HG03432 (cell line): Measurements from ENCODE around the gene PIF1.
"Not testable (repeated sequence)": the region's sequence is repeated elsewhere in the genome, so short reads cannot be mapped to it uniquely, and the experiment has no call there.

Source experiments
- ATAC-seq: cut with Tn5 transposase; IDR thresholded peaks from one replicate; pipeline ENCODE4 v1.9.1; 2021; ENCODE audit warnings: mild to moderate bottlenecking, moderate library complexity; ENCODE audit not compliant: unreplicated experiment

PIF1 gene

DNA sequence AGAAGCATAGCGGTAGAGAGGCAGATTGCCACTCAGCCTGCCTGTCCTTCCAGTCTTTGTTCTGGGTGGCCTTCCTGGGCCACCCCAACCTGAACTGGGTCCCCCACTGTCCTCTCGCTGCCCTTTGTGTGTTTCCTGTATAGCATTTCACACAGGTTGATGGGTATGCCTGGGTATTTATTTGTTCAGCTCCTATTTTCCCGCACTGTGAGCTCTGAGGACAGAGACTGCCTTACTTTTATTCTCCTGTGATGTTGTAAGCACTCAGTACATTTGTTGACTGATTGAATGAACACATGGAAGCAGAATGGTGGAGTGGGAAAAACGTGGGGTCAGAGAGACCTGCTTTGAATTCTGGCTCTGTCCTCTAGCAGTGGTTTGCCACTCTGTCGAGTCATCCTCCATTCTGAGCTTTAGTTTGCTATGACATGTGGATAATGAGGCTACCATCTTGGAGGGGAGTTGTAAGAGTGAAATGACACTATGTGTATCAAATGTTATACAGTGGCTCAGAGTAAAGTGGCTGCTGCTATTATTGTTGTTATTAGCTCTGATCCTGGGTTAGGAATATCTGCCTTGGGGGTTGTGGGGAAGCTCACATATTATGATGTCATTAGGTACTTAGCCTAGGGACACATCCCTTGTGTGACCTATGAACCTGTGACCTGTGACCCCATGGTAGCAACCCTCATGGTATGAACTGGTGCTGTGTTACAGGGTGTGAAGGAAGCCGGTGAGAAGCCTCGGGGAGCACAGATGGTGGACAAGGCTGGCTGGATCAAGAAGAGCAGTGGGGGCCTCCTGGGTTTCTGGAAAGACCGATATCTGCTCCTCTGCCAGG lies 22.6 kb upstream of the PIF1 start:
- no peak for ATAC-seq

DNA sequence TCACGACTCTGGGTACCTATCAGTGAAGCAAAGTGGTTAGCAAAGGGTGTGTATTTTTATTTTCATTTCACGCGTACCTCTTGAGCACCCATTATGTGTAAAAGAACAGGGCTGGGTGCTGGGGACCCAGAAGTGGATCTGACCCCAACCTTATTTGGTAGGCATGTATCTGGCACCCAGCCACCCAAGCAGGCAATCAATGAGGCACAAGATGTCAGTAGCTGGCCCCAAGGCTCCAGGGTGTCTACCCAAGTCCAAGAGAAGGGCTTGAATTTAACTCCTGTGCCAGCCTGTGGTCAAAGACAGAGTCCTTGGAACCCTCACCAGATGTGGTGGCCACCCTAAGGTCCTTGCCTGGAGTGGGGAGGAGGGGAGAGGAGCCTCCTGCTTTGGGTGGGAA lies 22.0 kb upstream of the PIF1 start:
- ATAC-seq, result no peak

DNA sequence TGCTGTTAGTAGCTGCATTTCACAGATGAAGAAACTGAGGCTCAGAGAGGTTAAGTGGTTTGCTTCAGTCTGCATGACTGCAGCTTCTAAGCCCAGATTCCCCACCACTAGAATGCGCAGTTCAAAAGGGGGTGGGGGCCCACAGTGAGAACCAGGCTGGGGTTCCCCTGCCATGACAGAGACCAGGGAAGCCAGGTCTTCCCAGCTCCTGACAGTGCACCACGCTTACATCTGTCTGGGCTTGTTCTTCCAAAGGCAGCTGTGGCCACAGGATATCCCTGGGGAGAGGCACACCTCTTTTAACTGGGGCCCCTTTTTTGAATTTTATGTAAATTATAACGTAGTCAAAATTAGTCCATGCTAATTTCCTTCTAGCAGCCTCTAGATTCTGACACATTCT lies 21.6 kb upstream of the PIF1 start:
- no peak for ATAC-seq

DNA sequence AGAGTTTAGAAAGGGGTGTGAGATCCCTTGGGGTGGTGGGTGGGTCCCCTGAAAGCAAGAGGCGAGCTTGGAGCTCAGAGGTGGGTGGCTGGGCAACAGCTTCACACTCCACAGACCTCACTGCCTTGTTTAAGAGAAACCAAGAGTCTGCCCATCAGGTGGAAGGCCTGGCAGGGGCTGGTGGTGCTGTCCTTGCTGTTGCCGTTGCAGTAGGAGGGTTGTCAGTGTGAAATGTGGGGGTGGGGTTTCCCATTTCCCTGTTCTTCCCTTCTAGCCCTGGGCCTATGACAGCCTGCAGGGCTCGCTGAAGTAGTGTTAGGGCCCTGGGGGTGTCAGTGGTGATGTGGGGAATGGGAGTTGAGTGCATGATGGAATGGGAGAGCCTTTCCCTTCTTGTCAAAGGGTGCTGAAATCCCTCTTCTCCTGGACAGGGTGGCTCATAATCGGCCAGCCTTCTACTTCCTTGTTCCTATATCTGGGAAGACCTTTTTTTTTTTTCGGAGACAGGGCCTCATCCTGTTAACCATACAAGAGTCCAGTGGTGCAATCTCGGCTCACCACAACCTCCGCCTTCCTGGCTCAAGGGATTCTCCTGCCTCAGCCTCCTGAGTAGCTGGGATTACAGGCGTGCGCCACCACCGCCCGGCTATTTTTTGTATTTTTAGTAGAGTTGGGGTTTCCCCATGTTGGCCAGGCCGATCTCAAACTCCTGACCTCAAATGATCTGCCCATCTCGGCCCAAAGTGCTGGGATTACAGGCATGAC lies 20.6 kb upstream of the PIF1 start:
- ATAC-seq, result no peak

DNA sequence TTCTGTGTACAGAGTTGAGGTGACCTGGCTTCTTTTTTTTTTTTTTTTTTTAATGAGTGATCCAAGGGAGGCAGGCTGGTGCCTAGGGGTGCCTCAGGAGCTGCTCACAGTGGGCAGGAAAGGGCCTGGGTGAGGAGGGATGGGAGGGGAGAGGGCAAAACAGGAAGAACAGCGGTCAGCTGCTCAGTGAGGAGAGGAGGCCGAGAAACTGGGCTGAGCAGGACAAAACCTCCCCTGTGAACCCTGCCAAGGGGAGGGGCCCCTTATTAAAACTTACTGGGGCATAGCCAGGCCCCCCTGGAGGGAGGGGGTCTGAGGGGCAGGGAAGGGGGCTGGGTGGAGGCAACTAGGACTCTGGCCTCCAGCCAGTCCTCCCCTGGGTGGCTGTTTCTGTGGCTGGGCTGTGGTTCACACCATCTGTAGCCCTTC lies 19.8 kb upstream of the PIF1 start:
- no peak for ATAC-seq

DNA sequence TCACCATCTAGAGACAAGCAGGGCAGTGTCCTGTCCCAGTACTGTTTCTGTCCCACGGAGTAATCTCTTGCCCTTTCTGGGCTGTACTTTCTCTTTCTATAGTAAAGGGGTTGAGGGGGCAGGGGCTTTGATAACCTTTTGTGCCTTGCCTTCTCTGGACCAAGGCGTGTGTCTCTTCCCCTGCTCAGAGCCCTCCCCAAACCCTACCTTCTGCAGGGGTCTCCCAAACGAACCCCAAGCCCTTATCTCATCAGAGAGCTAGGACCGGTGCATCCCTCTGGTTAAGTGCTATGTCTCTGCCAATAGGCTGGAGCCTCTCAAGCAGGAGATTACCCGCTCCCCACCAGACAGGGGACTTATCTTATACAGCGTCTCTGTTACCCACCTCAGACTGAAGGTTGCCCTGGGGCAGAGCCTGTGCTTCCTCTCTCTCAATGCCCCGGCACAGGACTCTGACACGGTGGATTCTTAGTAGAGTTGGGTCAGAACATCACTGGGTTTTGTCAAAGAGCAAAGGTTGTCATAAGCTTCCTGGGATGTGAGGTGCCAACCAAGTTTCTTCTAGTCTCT lies 19.2 kb upstream of the PIF1 start:
- ATAC-seq, result no peak

DNA sequence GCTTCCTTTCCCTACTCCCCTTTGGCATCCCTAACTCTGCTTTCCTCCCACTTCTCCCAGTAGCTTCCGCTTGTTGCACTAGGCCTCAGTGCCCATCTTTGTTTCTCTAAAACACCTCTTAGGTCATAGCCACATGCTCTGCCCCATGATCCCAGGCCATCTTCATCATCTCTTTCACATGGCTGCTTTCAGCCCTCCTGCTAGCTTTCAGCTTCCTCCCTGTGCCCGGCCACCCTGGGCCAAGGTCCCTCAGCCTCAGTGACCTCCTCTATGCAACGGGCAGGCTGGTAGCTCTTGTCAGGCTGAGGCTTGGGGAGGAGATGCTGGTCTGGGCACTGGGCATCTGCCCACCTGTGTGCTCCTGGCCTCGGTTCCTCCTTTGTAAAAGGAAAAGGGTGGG lies 18.5 kb upstream of the PIF1 start:
- ATAC-seq, result no peak

DNA sequence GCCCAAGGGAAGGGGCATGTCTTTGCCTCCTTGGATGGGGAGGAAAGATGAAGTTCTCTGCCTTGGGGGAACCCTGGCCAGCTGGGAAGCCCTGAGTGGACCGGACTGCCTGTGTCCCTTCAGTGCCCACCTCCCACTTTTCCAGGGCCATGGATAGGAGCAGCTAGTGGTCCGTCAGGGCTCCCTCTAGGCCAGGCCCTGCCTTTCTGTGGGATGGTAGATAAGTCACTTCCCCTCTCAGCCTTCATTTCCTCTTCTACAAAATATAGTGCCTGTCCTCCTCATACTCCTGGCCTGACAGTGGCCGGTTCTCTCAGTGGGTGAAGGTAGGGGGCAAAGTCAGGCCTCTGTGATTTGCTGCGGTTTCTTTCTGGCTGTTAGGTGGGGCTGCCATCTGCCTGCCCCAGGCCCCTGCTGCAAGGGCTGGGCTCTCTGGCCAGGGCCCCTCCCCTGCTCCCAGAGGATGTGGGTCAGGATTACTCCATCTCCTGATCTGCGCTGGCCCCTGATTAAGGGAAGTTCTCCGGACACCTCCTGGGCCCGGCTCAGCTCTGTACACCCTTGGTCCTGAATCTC lies 17.6 kb upstream of the PIF1 start:
- no peak for ATAC-seq

DNA sequence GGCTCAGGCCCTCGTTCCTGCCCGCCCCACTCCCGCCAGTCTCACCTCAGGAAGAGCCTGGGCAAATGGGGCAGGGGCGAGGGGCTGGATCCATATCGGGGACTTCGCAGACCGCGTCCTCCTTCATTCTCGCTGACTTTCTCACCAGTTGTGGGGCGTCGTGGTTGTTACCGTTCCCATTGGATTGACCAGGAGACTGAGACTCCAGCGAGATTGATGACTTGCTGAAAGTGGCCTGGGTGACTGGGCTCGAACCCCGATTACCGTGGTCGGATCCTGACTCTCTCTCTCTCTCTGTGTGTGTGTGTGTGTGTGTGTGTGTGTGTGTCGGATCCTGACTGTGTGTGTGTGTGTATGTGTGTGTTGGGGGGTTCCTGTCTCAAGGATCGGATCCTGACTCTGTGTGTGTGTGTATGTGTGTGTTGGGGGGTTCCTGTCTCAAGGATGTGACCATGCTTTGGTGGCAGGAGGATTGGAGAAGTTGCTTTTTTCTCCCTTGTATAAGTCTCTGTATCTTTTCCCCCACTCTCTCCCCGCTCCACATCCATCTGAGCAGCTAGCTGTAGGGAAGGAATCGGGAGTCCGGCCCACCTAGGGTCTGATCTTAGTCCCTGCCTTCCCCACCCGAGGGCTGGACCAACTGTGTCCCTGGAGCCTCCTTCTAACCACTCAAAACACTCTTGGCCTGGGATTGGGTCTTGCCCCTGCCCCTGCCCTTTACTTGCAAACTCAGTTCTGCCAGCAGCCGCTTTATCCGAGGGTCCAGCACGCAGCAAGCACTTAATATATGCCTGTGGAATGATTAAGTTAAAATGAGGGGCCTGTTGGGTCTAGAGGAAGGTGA lies 16.9 kb upstream of the PIF1 start:
- no peak for ATAC-seq

DNA sequence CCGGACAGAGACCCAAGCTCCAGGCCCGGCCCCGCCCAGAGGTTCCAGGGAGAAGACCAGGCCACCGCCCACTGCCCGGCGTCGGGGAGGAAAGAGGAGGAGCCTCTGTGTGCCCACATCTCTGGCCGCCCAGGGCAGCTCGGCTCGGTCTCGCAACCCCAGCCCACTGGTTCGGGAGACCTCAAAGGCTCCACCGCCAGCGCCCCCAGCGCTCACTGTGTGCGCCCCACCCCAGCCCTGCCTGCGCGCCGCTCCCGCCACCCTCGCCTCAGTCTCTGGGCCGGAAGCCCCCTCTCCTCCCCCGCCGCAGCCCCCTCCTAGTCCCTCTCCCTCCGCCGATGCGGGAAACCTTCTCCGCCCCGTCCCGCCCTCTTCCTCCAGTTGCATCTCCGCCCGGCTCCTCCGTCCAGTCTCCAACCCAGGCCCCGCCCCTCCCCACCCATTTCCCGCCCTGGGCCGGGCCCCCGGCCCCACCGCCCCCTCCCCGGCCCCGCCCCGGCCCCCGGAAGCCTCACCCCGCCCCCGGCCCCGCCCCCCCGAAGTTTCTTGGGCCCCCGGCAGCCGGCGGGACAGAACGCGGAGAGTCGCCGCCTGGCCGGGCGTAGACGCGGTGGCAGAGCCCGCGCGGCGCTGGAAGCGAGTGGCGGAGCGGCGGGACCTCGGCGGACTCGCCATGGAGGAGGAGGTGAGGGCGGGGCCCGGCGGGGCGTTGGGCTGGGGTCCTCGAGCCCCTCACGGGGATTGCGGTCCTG lies 16.1 kb upstream of the PIF1 start, which contains the start of gene PLEKHO2:
PLEKHO2 (plus strand) TSS at position 572 of the 752 bp plus-strand sequence; CDS start at position 674, 102 bp downstream.
- ATAC-seq, result peak; percentile 67

DNA sequence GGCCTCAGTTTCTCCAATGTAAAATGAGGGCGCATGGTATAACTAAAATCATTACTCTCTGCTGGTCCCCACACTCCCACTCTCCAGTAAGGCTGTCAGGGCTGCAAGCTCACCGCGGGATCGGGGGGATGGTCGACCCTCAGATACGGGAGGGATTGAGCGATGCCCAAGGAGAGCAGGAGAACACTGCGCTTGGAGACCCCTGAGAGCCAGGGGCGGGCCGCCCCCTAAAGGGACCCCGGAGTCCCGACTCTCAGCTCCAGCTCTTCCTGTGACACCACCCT lies 15.6 kb upstream of the PIF1 start:
- ATAC-seq, result no peak

DNA sequence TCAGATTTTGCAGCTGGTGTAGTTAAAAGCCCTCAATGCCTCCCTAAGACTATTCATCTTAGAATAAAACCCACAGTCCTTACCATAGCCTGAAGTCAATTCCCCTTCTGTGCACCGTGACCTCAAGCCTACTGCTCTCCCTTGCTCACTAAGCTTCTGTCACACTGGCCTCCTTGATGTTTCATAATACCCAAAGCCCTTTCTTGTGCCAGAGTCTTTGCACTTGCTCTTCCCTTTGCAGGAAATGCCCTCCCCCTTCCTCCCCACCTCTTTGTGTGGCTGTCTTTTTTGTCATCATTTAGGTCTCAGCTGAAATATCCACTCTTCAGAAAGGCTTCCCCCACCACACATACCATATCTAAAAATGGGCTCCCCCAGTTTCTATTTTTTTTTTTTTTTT lies 12.1 kb upstream of the PIF1 start:
- no peak for ATAC-seq

DNA sequence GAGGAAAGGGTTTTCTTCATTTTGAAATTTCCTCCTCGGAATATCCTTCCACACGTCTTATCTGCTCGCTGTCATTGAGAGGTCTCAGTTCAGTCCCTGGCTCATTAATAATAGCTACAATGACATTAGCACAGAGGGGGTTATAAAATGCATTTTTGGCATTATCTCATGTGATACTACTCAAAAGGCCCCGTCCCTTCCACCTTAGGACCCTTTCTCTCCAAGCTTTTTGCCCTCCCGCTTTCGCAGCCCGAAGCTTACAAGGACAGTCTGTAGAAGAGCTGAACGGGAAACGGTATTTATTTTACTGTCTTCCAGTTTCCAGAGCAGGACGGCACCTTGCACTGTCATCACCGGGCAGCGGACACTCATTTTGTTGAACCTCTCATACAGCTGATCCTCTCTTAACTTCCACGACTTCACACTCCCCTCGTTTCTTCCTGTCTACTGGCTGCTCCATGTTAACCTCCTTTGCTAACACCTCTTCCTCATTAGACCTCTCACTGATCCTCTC lies 10.6 kb upstream of the PIF1 start:
- no peak for ATAC-seq

DNA sequence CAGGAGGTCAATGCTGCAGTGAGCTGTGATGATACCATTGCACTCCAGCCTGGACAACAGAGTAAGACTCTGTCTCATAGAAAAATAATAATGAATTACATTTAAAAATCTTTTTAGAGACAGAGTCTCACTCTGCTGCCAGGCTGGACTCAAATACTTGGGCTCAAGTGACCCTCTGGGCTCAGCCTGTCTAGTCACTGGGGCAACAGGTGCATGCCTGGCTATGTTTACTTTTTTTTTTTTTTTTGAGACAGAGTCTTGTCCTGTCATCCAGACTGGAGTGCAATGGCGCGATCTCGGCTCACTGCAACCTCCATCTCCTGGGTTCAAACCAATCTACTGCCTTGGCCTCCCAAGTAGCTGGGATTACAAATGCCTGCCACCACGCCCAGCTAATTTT lies 8.2 kb upstream of the PIF1 start:
- ATAC-seq, result no peak

DNA sequence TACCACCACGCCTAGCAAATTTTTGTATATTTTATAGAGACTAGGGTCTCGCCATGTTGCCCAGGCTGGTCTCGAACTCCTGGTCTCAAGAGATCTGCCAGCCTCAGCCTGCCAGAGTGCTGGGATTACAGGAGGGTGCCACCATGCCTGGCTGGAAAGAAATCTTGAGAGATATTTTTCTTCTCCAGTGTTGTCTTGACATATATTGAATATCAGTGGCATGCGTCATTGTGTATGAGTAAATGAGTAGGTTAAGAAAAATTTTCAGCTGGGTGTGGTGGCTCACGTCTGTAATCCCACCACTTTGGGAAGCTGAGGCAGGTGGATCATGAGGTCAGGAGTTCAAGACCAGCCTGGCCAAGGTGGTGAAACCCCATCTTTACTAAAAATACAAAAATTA lies 3.5 kb upstream of the PIF1 start:
- ATAC-seq, result no peak

DNA sequence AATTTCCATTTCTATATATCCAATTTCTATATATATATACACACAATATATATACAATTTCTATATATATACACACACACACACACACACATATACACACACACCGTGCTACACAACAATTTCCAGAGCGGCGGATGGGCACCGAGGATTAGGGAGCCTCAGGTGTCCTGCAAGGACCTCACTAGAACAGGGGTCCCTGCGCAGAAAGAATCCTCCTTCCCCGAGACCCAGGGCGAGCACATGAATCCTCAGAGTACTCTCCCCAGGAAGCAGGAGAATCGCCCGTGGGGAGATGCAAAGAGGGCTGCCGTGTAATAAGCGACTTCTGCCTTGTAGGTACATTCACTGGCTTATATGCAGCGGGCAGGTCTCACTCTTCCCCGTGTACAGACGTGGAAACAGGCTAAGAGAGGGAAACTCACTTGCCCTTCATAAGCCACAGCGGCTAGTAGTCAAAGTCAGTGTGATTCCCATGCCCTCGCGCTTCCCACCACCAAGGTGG lies 467 bp downstream of the PIF1 start:
- ATAC-seq, result peak; percentile 1

DNA sequence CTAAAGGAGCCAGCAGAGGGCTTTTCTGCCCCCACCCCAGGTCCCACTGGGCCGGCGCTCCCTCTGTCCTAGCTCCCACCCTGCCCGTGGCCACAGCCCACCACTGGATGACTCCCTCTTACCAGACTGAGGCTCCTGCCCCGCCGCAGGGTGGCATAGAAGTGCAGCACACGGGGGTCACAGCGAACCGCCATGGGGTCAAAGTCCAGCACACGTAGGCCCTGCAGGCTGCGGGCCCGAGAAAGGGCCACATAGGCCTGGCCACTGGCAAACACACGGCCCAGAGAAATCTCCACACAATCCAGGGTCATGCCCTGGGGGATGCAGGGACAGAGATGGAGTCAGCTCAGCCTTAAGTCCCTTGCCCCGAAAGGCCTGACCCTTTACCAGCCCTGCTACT lies 9.0 kb downstream of the PIF1 start:
- no peak for ATAC-seq

DNA sequence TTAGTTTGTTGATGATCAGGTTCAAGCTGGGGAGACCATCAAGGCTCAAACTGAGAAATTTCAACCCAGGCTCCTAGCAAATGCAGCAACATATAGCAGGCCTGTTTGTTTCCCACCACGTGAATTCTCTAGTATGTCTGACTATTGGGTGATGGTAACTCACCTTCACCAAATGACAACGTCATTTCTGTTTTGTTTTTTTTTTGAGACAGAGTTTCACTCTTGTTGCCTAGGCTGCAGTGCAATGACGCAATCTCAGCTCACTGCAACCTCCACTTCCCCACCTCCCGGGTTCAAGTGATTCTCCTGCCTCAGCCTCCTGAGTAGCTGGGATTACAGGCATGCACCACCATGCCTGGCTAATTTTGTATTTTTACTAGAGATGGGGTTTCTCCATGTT lies 10.5 kb downstream of the PIF1 start:
- ATAC-seq, result not testable (repeated sequence)

DNA sequence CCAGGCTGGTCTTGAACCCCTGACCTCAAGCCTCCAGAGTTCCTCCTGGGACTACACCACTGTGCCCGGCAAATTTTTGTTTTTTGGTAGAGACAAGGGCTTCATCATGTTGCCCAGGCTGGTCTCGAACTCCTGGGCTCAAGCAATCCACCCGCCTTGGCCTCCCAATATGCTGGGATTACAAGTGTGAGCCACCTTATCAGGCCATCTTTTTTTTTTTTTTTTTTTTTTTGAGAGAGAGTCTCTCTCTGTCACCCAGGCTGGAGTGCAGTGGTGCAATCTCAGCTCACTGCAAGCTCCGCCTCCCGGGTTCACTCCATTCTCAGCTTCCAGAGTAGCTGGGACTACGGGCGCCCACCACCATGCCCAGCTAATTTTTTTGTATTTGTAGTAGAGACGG lies 11.2 kb downstream of the PIF1 start:
- ATAC-seq, result not testable (repeated sequence)

DNA sequence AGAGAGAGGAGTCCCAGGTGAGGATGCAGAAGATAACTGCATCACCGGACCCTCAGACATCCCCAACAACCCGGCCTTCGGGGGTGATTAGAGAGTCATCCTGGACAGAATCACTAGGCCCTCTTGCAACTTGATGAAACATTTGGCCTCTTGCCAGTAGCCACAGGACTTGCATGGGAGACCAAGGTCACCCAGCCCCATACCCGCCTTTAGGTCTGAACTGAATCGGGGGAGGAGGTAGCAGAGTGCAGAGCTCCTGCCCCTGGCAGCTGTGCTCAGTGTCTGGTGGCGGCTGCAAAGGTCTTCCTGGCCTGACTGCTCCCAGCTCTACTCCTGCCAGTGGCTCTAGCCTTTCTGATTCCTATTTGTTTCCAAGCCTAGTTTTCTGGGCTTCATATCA lies 12.4 kb downstream of the PIF1 start:
- no peak for ATAC-seq
